Erythroblast (primary cell): ENCODE measurements around the gene FAM83E.

Source experiments
- DNase-seq, 2 experiments: peaks; one replicate each; lab custom pipeline; 2025; lab: John Stamatoyannopoulos, UW
- GATA1 ChIP-seq: IDR thresholded peaks from 2 replicates; pipeline ENCODE4 v1.6.1; 2011; ENCODE audit warnings: low read depth, mild to moderate bottlenecking, control low read depth, low read length, moderate library complexity
- POLR2A ChIP-seq: IDR thresholded peaks from 2 replicates; pipeline ENCODE4 v1.6.1; 2011; ENCODE audit warnings: mild to moderate bottlenecking, low read length

Gene FAM83E

GRCh38 chr19:48603850-48604249, 11.0 kb downstream of the FAM83E start:
- no peak for DNase-seq
- TF ChIP-seq GATA1, result no peak
- TF ChIP-seq POLR2A, result no peak

- no peak for TF ChIP-seq POLR2A
- DNase-seq, result no peak
Observed at GRCh38 chr19:48603449-48603848, 11.4 kb downstream of the FAM83E start.

- no peak for DNase-seq
- TF ChIP-seq GATA1 (no peak), POLR2A (no peak)
Observed at GRCh38 chr19:48603001-48603400, 11.9 kb downstream of the FAM83E start.

GRCh38 chr19:48600679-48601417, 14.0 kb downstream of the FAM83E start:
- DNase-seq, result no peak
- no peak for TF ChIP-seq POLR2A
- no peak for TF ChIP-seq GATA1

GRCh38 chr19:48598996-48599700, 15.7 kb downstream of the FAM83E start:
- TF ChIP-seq GATA1, result no peak
- TF ChIP-seq POLR2A, result no peak

GRCh38 chr19:48596679-48597465, 18.0 kb downstream of the FAM83E start:
- no peak for DNase-seq
- no peak for TF ChIP-seq POLR2A
- no peak for TF ChIP-seq GATA1

More at GRCh38 chr19:48598996-48599700, 15.7 kb downstream of the FAM83E start:
- no peak for DNase-seq

- TF ChIP-seq GATA1 (no peak), POLR2A (no peak)
- DNase-seq, result no peak
Observed at GRCh38 chr19:48596237-48596636, 18.6 kb downstream of the FAM83E start.

GRCh38 chr19:48595833-48596232, 19.0 kb downstream of the FAM83E start:
- TF ChIP-seq GATA1 (no peak), POLR2A (no peak)
- DNase-seq, result no peak

GRCh38 chr19:48595171-48595570, 19.7 kb downstream of the FAM83E start:
- TF ChIP-seq POLR2A (no peak), GATA1 (no peak)
- DNase-seq, result no peak

- no peak for DNase-seq
- no peak for TF ChIP-seq POLR2A
- TF ChIP-seq GATA1, result no peak
Observed at GRCh38 chr19:48591021-48591420, 23.9 kb downstream of the FAM83E start.

GRCh38 chr19:48588670-48589401, 26.0 kb downstream of the FAM83E start:
- DNase-seq, result peak; percentile 88 to 93
- TF ChIP-seq GATA1 (no peak), POLR2A (no peak)

- DNase-seq, result no peak
- TF ChIP-seq POLR2A, result no peak
- TF ChIP-seq GATA1, result no peak
Observed at GRCh38 chr19:48587387-48587786, 27.5 kb downstream of the FAM83E start.

GRCh38 chr19:48582168-48582567, 32.7 kb downstream of the FAM83E start:
- no peak for DNase-seq
- TF ChIP-seq POLR2A (no peak), GATA1 (no peak)
